Astrocyte (in vitro differentiated cells and primary cell): ENCODE data around the gene CABP5.

ENCODE experiments used
- CTCF ChIP-seq: IDR thresholded peaks from 2 replicates; pipeline ENCODE4 v1.5.1; 2011; ENCODE audit warnings: low read depth, mild to moderate bottlenecking, inconsistent platforms, low read length, moderate library complexity; ENCODE audit not compliant: insufficient read depth
- EZH2 ChIP-seq: IDR thresholded peaks from 2 replicates; pipeline ENCODE4 v1.6.1; 2012; ENCODE audit warnings: mild to moderate bottlenecking, low read length, inconsistent platforms; ENCODE audit not compliant: insufficient read depth

- TF ChIP-seq EZH2 (no peak), CTCF (no peak)
Observed at GRCh38 chr19:48081106-48081505, 37.2 kb upstream of the CABP5 start.
